Esophagus muscularis mucosa (tissue), 4 donors: ENCODE data around the gene OR6S1. TPM values are rescaled to one million over a fixed set of nuclear protein-coding genes. Genes with fewer than 3 reads are reported as not detected.

ENCODE experiments used
- DNase-seq: peaks from one replicate; pipeline ENCODE4 v3.0.0-alpha.2; 2017; ENCODE audit errors: extremely low spot score
- H3K27ac ChIP-seq, 4 donors: fragments of 200-600 bp; sonication (generic); replicated peaks in 1 of 4; 1 replicate in 3 of 4; 2 replicates in 1 of 4; pipeline ENCODE4 v1.5.1; 2016 to 2019; ENCODE audit warnings: mild to moderate bottlenecking in 1 of 4
- H3K27me3 ChIP-seq, 4 donors: fragments of 200-600 bp; sonication (generic); one replicate each; pipeline versions ENCODE4 v1.5.1 to v1.6.0; 2016 to 2019
- H3K36me3 ChIP-seq, 4 donors: fragments of 200-600 bp; sonication (generic); one replicate each; pipeline ENCODE4 v1.5.1; 2016 to 2019
- H3K4me1 ChIP-seq, 4 donors: fragments of 200-600 bp; sonication (generic); one replicate each; pipeline ENCODE4 v1.5.1; 2016 to 2019
- H3K4me3 ChIP-seq, 4 donors: fragments of 200-600 bp; sonication (generic); 1 replicate in 2 of 4; 2 replicates in 2 of 4; pipeline ENCODE4 v1.5.1; 2016 to 2019; ENCODE audit warnings: mild to moderate bottlenecking in 4 of 4, moderate library complexity in 1 of 4
- H3K9me3 ChIP-seq, 4 donors: fragments of 200-600 bp; sonication (generic); 1 replicate in 3 of 4; 2 replicates in 1 of 4; pipeline ENCODE4 v1.5.1; 2016 to 2019
- EP300 ChIP-seq: sonication (generic); formaldehyde crosslinking; IDR thresholded peaks from one replicate; pipeline ENCODE4 v1.6.1; 2017; ENCODE audit warnings: antibody characterized with exemption
- POLR2A ChIP-seq: fragments of 450-650 bp; IDR thresholded peaks from one replicate; pipeline ENCODE4 v1.6.1; 2017; ENCODE audit warnings: antibody characterized with exemption, moderate library complexity, mild to moderate bottlenecking, low read depth
- POLR2AphosphoS5 ChIP-seq, 2 donors: sonication (generic); formaldehyde crosslinking; IDR thresholded peaks; one replicate each; pipeline ENCODE4 v1.6.1; 2017; ENCODE audit warnings: antibody characterized with exemption in 2 of 2
- WGBS: methylation state at CpG from one replicate; pipeline ENCODE4 v1.1.5; 2018; 5-methylcytosine and 5-hydroxymethylcytosine counted together
- intact Hi-C: fragments of 100-400 bp; cut with DNase I; formaldehyde crosslinking; loops from one replicate; pipeline ENCODE4 v1.15.1; 2023
- total RNA-seq, 4 donors: library from RNA; depleted of rRNA; stranded (reverse); fragments of >200 nt; gene quantifications; one replicate each; pipeline versions ENCODE4 v1.1.0 to v1.2.1, GENCODE V29; 2016
- TF ChIP-seq, protein P1 (sequence below), 3 experiments: fragments of 200-600 bp in 2 of 3; fragments of 450-650 bp in 1 of 3; sonication (generic) in 2 of 3; IDR thresholded peaks; one replicate each; pipeline ENCODE4 v1.5.1; 2017 to 2019; ENCODE audit warnings: antibody characterized with exemption in 3 of 3, mild to moderate bottlenecking in 2 of 3, moderate library complexity in 1 of 3

OR6S1 gene
- total RNA-seq, 4 donors from 2014 or later: not detected

DNA sequence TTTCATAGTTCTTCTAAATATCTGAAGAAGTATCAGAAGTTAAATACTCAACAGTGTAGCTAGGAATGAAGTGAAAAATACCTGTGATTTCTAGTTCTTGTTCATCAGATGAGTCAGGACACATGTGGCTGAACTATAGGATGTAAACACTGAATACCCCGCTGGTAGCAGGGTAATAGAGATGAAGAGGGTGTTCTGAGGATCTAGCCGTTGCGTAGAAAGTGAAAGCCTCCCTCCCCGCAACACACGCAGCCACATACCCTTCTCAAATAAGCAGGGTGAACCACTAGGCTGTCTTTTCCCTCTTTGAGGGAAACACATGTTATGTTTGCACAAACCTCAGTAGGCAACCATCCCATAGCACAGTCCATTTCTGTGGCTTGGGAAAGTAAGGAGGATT is 33.9 kb downstream of the OR6S1 start:
- Histone ChIP-seq H3K4me1 (peaks cover 4 to 24% (median 14%) of the 10 kb centered on the region in 4 donors), H3K27me3 (no peaks in the 10 kb centered on the region), H3K27ac (no peak overlapping the region), H3K4me3 (no peak overlapping the region), H3K9me3 (no peaks in the 10 kb centered on the region), H3K36me3 (no peaks in the 10 kb centered on the region)
- DNase-seq: no peak
- intact Hi-C loops: loop anchor here (5.0 kb wide), 2 partner anchors 75 to 195 kb away; partner anchors contain the start of gene TEP1
- no peak for TF ChIP-seq POLR2AphosphoS5 (IDR thresholded peaks at IDR 0.05)
- TF ChIP-seq, protein P1, sequence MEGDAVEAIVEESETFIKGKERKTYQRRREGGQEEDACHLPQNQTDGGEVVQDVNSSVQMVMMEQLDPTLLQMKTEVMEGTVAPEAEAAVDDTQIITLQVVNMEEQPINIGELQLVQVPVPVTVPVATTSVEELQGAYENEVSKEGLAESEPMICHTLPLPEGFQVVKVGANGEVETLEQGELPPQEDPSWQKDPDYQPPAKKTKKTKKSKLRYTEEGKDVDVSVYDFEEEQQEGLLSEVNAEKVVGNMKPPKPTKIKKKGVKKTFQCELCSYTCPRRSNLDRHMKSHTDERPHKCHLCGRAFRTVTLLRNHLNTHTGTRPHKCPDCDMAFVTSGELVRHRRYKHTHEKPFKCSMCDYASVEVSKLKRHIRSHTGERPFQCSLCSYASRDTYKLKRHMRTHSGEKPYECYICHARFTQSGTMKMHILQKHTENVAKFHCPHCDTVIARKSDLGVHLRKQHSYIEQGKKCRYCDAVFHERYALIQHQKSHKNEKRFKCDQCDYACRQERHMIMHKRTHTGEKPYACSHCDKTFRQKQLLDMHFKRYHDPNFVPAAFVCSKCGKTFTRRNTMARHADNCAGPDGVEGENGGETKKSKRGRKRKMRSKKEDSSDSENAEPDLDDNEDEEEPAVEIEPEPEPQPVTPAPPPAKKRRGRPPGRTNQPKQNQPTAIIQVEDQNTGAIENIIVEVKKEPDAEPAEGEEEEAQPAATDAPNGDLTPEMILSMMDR (IDR thresholded peaks at IDR 0.05): no peak
- no peak for TF ChIP-seq POLR2A
- TF ChIP-seq EP300: no peak
- 65% methylated on average over 5 of the region's 5 CpGs for WGBS

DNA sequence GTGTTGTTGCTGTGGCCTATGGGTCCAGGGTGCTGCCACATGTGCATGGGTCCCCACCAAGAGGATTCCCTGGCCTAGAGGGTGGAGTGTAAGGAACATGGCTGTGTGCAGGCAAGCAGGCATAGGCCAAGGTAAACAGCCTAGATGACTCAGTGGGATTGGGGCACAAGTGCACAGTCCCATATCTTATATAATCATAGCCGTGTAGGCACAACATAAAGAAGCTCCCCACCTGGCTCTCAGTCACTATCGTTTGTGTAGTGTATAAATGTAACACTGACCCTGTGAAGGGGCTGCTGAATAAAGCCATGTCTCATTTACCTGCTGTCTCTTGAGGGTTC is 34.6 kb downstream of the OR6S1 start:
- no peak for DNase-seq
- H3K36me3 ChIP-seq: no peaks in the 10 kb centered on the region
- intact Hi-C loops: loop anchor here (5.0 kb wide), 2 partner anchors 75 to 195 kb away; partner anchors contain the start of gene TEP1
- no peaks in the 10 kb centered on the region for H3K27me3 ChIP-seq
- H3K4me1 ChIP-seq: peaks cover 0 to 18% (median 11%) of the 10 kb centered on the region in 4 donors
- TF ChIP-seq POLR2AphosphoS5 (IDR thresholded peaks at IDR 0.05): no peak
- TF ChIP-seq POLR2A: no peak
- TF ChIP-seq, protein P1 (IDR thresholded peaks at IDR 0.05): no peak
- no peak for TF ChIP-seq EP300
- no peaks in the 10 kb centered on the region for H3K9me3 ChIP-seq
- 63% methylated on average over 2 of the region's 2 CpGs for WGBS
- H3K27ac ChIP-seq: no peak overlapping the region
- H3K4me3 ChIP-seq: no peak overlapping the region

DNA sequence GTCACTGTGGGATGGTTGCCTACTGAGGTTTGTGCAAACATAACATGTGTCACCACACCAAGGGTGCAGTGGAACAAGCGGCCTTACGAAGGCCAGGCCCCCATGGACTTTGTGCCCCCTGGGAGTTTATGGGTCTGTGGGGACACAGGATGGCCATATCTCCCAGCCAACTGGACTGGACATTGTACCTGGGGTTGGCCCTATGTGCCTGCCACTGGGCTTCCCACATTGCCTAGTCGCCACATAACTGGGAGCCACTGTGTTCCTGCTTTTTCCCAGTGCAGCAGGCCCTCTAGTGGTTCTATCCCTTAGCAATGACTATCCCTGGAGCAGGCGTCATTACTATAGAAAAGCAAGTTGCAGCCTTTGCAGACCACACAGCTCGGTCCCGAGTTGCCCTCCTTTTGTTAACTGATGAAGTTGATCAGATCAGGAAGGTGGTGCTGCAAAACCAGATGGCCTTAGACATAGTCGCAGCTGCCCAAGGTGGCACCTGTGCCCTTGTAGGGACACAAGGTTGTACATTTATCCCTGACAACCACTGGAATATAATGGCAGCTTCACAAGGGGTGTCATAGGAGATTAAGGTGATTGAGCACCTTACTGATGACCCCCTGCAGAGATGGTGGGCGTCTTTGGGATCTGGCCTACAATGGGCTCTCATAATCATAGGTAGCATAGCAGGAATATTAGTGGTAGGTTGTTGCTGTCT is 35.1 kb downstream of the OR6S1 start:
- Histone ChIP-seq H3K27me3 (no peaks in the 10 kb centered on the region), H3K27ac (no peak overlapping the region), H3K9me3 (no peaks in the 10 kb centered on the region), H3K4me3 (no peak overlapping the region), H3K4me1 (peaks cover 0 to 18% (median 9%) of the 10 kb centered on the region in 4 donors), H3K36me3 (no peaks in the 10 kb centered on the region)
- DNase-seq: no peak
- intact Hi-C loops: loop anchor here (5.0 kb wide), 2 partner anchors 74 to 194 kb away; partner anchors contain the start of gene TEP1
- TF ChIP-seq, protein P1 (IDR thresholded peaks at IDR 0.05): peak in 1 of 3 experiments; percentile 15
- no peak for TF ChIP-seq EP300
- 22% methylated on average over 6 of the region's 8 CpGs for WGBS

DNA sequence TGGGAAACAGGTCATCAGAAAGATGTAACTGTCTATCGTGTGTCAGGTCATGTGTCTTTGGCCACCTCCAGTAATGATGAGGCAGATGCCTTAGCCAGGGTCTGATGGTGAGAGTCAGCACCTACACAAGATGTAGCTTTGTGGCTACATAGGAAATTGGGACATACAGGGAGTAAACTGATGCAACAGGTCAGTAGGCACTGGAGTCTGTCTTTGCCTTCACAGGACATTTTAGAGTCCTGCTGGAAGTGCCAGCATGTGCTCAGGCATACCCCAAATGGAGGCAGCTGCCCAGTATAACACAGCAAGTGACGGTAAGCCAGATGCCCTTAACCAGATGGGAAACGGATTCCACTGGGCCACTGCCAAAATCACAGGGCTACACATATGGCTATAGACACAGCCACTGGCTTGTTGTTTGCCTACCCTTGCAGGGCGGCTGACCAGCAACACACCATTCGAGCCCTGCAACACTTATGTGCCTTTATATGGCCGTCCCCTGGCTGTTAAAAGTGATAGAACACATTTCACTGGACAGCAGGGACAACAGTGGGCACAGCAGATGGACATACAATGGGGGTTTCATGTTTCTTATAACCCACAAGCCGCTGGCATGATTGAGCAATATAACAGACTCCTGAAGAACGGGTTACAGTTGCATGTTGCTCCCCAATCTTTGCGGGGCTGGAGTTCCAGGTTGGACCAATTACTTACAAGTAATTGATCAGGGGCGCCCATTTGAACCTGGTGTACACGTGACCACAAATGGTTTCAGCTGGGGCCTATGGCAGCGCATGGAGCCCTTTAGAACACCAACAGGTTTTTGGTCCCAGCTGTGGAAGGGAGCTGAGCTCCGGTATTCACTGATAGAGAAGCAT is 37.4 kb downstream of the OR6S1 start:
- Histone ChIP-seq H3K4me3 (no peak overlapping the region), H3K27me3 (no peaks in the 10 kb centered on the region), H3K9me3 (no peaks in the 10 kb centered on the region), H3K4me1 (peaks cover 0 to 5% (median 0%) of the 10 kb centered on the region in 4 donors), H3K36me3 (no peaks in the 10 kb centered on the region), H3K27ac (no peak overlapping the region)
- WGBS: 84% methylated on average over 7 of the region's 13 CpGs
- intact Hi-C loops: no loop called here
- DNase-seq: no peak
- TF ChIP-seq POLR2AphosphoS5 (IDR thresholded peaks at IDR 0.05): no peak
- TF ChIP-seq EP300: no peak
- no peak for TF ChIP-seq POLR2A
- TF ChIP-seq, protein P1 (IDR thresholded peaks at IDR 0.05): no peak
